ENCODE results near the gene EML5.

Gene EML5

DNA sequence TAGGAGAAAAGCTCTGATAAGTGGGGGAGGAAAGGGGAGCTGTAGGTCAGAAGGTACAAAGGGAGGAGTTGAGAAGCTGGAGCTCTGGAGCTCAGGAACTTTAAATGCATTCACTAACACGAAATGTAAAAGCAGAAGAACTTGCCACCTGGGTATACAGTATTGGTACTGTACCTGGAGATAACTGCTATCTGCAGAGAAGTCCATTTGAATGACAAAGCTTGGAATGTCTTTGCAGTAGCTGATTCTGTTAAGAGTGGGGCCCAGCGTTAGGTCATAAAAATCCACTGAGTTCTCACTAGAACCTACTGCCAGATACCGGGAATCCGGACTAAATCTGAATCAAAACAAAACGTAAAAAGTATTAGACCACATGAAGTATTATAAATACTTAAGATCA lies 174.3 kb downstream of the EML5 start:
- Histone ChIP-seq H3K4me3 (ENCODE audit: low read length) (no peak overlapping the region), H3K9me3 (ENCODE audit: low read length) (no peaks in the 10 kb centered on the region), H2AFZ (ENCODE audit: low read depth, low read length) (no peak overlapping the region), H3K36me3 (ENCODE audit: insufficient read depth, low read length) (peaks cover 14% of the 10 kb centered on the region), H3K4me1 (ENCODE audit: insufficient read depth, low read length) (peaks cover 3% of the 10 kb centered on the region), H3K27me3 (ENCODE audit: insufficient read depth, low read length) (no peaks in the 10 kb centered on the region)

DNA sequence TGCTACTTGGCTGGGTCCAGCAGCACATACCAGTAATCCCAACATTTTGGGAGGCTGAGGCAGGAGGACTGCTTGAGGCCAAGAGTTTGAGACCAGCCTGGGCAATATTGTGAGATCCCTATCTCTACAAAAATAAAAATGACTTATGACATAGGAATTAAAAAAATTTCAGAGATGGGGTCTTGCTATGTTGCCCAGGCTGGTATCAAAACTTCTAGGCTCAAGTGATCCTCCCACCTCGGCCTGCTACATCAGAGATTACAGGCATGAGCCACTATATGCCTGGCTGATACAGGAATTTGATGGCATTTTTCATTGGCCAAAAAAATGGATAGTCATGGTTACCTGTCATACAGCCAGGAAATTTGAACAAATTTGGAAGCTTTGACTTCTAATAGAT lies 175.3 kb downstream of the EML5 start:
- no peaks in the 10 kb centered on the region for H3K9me3 ChIP-seq (ENCODE audit: low read length)
- H2AFZ ChIP-seq (ENCODE audit: low read depth, low read length) = no peak overlapping the region
- peaks cover 22% of the 10 kb centered on the region for H3K36me3 ChIP-seq (ENCODE audit: insufficient read depth, low read length)
- H3K4me3 ChIP-seq (ENCODE audit: low read length) = no peak overlapping the region
- H3K4me1 ChIP-seq (ENCODE audit: insufficient read depth, low read length) = peaks cover 3% of the 10 kb centered on the region
- no peaks in the 10 kb centered on the region for H3K27me3 ChIP-seq (ENCODE audit: insufficient read depth, low read length)

DNA sequence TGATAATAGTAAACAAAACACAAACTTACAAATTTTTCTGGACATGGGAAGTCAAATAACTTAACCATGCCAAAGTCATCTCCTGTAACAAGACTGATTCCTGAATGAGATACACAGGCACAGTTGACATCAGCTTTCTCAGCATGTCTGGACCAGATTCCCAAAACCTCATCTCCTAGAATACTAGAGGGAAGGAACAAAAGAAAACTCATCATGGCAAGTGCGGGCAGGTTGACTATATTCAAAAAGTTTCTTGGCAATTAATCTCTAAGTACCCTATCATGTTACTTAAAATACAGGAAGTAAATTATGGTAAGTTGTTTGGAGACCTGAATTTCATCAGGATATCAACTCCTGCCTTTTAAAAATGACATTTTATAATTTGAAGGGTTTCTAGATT lies 176.1 kb downstream of the EML5 start:
- H2AFZ ChIP-seq (ENCODE audit: low read depth, low read length) = no peak overlapping the region
- no peaks in the 10 kb centered on the region for H3K9me3 ChIP-seq (ENCODE audit: low read length)
- H3K36me3 ChIP-seq (ENCODE audit: insufficient read depth, low read length) = peaks cover 29% of the 10 kb centered on the region
- H3K4me1 ChIP-seq (ENCODE audit: insufficient read depth, low read length) = peaks cover 3% of the 10 kb centered on the region
- no peak overlapping the region for H3K4me3 ChIP-seq (ENCODE audit: low read length)
- no peaks in the 10 kb centered on the region for H3K27me3 ChIP-seq (ENCODE audit: insufficient read depth, low read length)

DNA sequence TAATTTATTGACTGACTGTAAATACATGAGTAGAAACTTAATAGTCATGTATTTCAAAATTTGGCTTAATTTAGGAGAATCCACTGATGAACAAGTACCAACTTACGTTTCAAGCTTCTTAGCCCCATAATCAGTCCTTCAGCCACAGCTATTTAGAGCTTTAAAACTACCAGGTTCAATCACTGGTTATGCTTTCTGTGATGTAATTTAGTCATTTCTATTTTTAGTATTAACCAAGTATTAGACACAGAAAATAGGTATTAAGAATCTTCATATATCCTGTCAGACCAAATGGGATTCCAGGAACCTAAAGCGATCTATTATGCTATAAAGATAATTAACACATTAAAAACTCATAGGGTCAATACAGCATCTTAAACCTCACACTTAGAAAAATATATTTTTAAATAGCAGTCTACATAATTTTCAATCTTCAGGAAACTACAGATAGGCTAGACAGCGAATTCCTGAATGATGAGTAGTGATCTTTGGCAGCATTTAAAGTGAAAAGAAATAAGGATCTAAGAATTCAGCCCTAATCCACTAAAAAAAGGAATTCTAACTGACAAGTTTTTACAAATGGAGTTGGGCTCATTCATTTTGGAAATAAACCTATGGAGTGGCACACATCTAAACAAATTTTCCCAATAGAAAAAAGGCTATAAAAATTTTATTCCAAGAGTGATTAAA lies 178.4 kb downstream of the EML5 start:
- Histone ChIP-seq H2AFZ (ENCODE audit: low read depth, low read length) (no peak overlapping the region), H3K36me3 (ENCODE audit: insufficient read depth, low read length) (peaks cover 51% of the 10 kb centered on the region), H3K9me3 (ENCODE audit: low read length) (no peaks in the 10 kb centered on the region), H3K4me3 (ENCODE audit: low read length) (no peak overlapping the region), H3K27me3 (ENCODE audit: insufficient read depth, low read length) (no peaks in the 10 kb centered on the region), H3K4me1 (ENCODE audit: insufficient read depth, low read length) (peaks cover 3% of the 10 kb centered on the region)

DNA sequence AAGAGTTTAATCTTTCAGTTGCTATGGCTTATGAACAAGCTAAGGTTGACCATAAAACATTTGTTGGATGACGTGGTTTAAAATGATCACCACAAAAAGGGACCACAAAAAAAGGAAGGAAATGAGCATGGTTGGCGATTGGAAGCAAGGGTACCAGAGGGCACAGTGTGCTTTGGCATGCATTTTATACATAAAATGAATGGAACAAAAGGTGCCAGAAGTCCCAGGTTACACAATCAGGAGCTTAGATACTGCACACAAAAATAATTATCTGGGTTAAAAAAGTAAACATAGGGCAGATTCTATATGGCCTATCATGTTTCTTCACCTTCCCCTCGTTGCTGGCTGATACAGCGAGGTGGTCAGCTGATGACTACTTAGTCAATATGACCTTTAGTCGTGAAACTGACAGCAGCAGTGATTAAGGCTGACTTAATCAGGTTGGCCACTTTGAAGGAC lies 179.2 kb downstream of the EML5 start:
- Histone ChIP-seq H3K36me3 (ENCODE audit: insufficient read depth, low read length) (peaks cover 57% of the 10 kb centered on the region), H3K4me3 (ENCODE audit: low read length) (no peak overlapping the region), H2AFZ (ENCODE audit: low read depth, low read length) (no peak overlapping the region), H3K9me3 (ENCODE audit: low read length) (no peaks in the 10 kb centered on the region), H3K4me1 (ENCODE audit: insufficient read depth, low read length) (peaks cover 3% of the 10 kb centered on the region), H3K27me3 (ENCODE audit: insufficient read depth, low read length) (no peaks in the 10 kb centered on the region)

DNA sequence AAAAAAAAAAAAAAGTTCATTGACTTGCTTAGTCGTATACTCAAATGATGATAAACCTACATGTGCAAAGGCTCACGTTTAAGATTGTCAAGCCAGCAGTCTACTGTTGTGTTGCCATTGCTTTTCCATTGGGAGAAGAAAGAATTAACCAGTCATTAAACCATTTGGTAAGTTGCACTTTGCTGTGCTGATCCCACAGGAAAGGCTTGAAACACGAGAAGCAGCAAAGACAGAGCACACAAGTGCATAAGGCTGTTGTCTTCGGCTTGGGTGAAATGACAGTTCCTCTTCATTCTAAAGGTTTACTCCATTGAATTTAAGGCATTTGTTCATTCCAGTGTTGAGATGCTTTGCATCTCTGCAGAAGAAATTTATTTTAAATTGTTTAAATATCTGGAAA lies 179.8 kb downstream of the EML5 start:
- H3K4me1 ChIP-seq (ENCODE audit: insufficient read depth, low read length) = no peaks in the 10 kb centered on the region
- peaks cover 63% of the 10 kb centered on the region for H3K36me3 ChIP-seq (ENCODE audit: insufficient read depth, low read length)

DNA sequence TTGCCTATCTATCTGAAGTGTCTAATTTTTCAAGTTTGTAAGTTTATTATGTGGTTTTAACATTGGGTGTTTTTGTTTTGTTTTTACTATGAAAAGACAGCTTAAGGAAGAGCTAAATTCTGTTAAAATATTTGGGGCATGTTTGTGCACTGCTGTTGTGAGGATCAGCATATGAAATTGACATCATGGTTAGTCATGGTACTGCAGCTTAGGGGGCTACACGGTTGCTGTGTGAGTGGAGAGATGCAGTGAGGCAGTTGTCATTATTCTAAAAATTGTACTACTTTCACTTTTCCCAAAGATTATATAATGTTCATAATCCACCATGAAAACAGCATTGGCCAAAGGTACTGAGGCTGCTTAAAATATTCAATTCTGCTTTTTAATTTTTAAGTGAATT lies 180.9 kb downstream of the EML5 start:
- no peak overlapping the region for H2AFZ ChIP-seq (ENCODE audit: low read depth, low read length)
- no peaks in the 10 kb centered on the region for H3K4me1 ChIP-seq (ENCODE audit: insufficient read depth, low read length)
- no peaks in the 10 kb centered on the region for H3K9me3 ChIP-seq (ENCODE audit: low read length)
- no peak overlapping the region for H3K4me3 ChIP-seq (ENCODE audit: low read length)
- no peaks in the 10 kb centered on the region for H3K27me3 ChIP-seq (ENCODE audit: insufficient read depth, low read length)
- H3K36me3 ChIP-seq (ENCODE audit: insufficient read depth, low read length) = peaks cover 74% of the 10 kb centered on the region

More for the DNA sequence above, 179.8 kb downstream of the EML5 start:
- Histone ChIP-seq H3K9me3 (ENCODE audit: low read length) (no peaks in the 10 kb centered on the region), H3K27me3 (ENCODE audit: insufficient read depth, low read length) (no peaks in the 10 kb centered on the region), H3K4me3 (ENCODE audit: low read length) (no peak overlapping the region), H2AFZ (ENCODE audit: low read depth, low read length) (no peak overlapping the region)

DNA sequence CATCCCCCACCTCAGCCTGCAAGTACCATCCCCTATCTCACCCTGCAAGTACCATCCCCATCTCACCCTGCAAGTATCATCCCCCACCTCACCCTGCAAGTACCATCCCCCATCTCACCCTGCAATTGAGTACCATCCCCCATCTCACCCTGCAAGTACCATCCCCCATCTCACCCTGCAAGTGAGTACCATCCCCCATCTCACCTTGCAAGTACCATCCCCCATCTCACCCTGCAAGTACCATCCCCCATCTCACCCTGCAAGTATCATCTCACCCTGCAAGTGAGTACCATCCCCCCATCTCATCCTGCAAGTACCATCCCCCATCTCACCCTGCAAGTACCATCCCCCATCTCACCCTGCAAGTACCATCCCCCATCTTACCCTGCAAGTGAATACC lies 184.9 kb downstream of the EML5 start:
- Histone ChIP-seq H3K36me3 (ENCODE audit: insufficient read depth, low read length) (peaks cover 92% of the 10 kb centered on the region), H2AFZ (ENCODE audit: low read depth, low read length) (no peak overlapping the region), H3K4me1 (ENCODE audit: insufficient read depth, low read length) (no peaks in the 10 kb centered on the region), H3K27me3 (ENCODE audit: insufficient read depth, low read length) (no peaks in the 10 kb centered on the region), H3K4me3 (ENCODE audit: low read length) (no peak overlapping the region), H3K9me3 (ENCODE audit: low read length) (no peaks in the 10 kb centered on the region)

DNA sequence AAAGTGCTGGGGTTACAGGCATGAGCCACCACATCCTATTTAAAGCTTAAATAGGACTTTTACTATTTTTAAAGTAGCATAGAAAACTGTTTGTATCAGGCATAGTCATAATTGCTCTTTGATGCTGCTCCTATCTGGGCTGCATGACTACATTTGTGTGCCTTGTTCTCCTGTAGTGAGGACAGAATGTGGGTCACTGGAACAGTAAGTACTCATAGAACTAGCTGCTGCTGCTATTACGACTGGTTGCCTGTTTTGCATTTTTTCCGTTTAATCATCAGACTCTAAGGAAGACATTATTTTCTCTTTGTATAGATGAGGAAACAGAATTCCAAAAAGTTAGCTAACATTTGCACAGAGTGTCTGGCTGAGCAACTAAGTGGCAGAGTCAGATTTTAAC lies 187.2 kb downstream of the EML5 start:
- no peak overlapping the region for H3K4me3 ChIP-seq (ENCODE audit: low read length)
- H3K36me3 ChIP-seq (ENCODE audit: insufficient read depth, low read length) = peaks cover 93% of the 10 kb centered on the region

DNA sequence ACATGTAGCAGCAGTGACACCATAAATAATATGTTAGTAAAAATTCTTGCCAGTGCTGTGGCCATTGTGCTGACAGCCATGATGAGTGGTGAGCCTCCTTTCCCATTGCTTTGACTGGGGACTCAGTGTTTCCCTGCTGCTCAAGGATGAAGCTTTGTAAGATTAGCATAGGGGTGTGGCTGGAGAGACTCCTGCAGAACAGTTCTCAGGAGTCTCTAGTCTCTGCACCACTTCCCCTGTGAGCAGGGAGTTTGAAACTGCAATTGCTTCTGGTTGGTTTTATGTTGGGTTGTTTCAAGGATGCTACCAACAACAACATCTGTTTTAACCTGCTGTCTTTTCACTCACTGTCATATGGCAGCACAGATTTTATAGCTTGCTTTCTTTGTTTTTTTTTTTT lies 188.5 kb downstream of the EML5 start:
- H3K36me3 ChIP-seq (ENCODE audit: insufficient read depth, low read length) = peaks cover 94% of the 10 kb centered on the region
- H3K9me3 ChIP-seq (ENCODE audit: low read length) = no peaks in the 10 kb centered on the region
- H3K4me1 ChIP-seq (ENCODE audit: insufficient read depth, low read length) = no peaks in the 10 kb centered on the region
- no peaks in the 10 kb centered on the region for H3K27me3 ChIP-seq (ENCODE audit: insufficient read depth, low read length)
- no peak overlapping the region for H3K4me3 ChIP-seq (ENCODE audit: low read length)
- H2AFZ ChIP-seq (ENCODE audit: low read depth, low read length) = no peak overlapping the region

More for the DNA sequence above, 187.2 kb downstream of the EML5 start:
- Histone ChIP-seq H2AFZ (ENCODE audit: low read depth, low read length) (no peak overlapping the region), H3K27me3 (ENCODE audit: insufficient read depth, low read length) (no peaks in the 10 kb centered on the region), H3K4me1 (ENCODE audit: insufficient read depth, low read length) (no peaks in the 10 kb centered on the region), H3K9me3 (ENCODE audit: low read length) (no peaks in the 10 kb centered on the region)

DNA sequence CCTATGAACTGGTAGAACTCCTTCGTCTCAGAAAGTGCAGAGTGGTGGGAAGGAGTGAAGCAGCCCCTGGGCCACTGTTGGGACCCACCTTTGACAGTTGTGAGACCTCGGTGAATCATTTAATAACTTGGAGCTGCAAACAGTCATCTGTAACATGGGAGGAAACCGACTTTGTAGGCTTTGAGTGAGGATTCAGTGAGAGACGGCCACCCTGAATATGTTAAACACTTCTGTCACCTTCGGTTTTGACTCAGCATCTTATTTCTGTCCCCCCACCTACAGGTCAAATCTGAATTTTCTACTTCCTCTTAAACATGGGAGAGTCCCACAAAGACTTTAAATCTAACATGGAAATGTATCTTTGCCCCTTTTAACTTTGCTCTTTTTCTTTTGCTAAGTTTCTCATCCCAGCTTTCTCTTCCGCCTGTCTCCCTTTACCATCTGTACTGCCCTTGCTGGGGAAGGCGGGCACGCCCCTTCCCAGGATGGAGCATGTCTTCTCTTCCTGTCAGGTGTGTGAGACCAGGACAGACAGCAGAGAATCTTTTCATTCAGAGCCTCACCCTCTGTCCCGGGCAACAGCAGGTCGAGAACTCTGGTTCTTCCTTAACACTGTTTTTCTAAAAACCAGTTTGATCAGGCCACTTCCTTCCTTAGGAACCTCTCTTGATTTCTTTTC lies 192.9 kb downstream of the EML5 start:
- Histone ChIP-seq H3K27me3 (ENCODE audit: insufficient read depth, low read length) (no peaks in the 10 kb centered on the region), H2AFZ (ENCODE audit: low read depth, low read length) (no peak overlapping the region), H3K9me3 (ENCODE audit: low read length) (no peaks in the 10 kb centered on the region), H3K36me3 (ENCODE audit: insufficient read depth, low read length) (peaks cover 95% of the 10 kb centered on the region), H3K4me3 (ENCODE audit: low read length) (no peak overlapping the region), H3K4me1 (ENCODE audit: insufficient read depth, low read length) (no peaks in the 10 kb centered on the region)

DNA sequence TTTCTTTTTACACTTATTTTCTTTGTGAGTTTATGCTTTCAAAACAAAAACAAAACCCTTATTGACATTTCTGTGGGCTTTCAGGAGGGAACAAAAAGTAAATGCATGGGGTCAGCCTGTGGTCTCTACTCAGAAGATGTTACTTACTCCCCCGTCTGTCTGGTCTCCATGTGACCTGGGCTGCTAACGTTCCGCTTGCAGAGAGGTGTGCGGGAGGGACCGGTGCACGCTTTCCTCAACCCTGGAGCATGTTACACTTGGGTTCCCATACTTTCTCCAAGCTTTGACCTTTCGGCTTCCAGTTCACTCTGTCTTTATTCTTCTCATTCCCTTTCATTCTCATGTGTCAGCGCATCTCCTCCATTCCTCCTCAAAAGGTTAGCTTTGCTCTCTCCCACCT lies 193.4 kb downstream of the EML5 start:
- peaks cover 97% of the 10 kb centered on the region for H3K36me3 ChIP-seq (ENCODE audit: insufficient read depth, low read length)

DNA sequence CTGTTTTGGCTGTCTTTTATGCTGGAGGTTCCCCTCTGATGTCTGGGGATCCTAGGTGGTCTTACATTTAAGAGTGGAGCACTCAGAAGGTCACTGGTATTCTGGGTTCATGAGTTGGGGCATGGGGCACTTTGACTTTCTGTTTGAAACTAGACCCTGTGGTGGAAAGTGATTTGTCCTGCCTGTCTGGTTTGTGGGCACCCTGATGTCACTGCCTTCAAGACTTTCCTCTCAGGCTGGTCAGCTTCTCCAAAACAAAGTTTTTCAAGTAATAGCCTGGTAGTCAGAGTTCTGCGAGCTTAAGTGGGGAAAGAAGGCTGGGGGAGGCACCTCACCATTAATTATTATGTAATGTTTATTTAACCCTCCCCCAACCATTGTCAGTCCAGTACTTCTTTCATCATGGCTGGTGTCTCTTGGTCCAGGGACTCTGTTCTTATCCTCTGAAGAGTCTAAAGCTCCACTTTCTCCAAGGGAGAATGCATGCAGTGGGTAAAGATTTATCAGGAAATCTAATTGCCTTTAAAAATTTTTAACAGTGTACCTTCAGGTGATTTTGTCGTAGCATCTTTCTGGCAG lies 194.6 kb downstream of the EML5 start:
- Histone ChIP-seq H3K4me3 (ENCODE audit: low read length) (no peak overlapping the region), H3K27me3 (ENCODE audit: insufficient read depth, low read length) (no peaks in the 10 kb centered on the region), H3K36me3 (ENCODE audit: insufficient read depth, low read length) (peaks cover 95% of the 10 kb centered on the region), H3K4me1 (ENCODE audit: insufficient read depth, low read length) (no peaks in the 10 kb centered on the region), H3K9me3 (ENCODE audit: low read length) (no peaks in the 10 kb centered on the region), H2AFZ (ENCODE audit: low read depth, low read length) (no peak overlapping the region)

More for the DNA sequence above, 193.4 kb downstream of the EML5 start:
- Histone ChIP-seq H2AFZ (ENCODE audit: low read depth, low read length) (no peak overlapping the region), H3K4me3 (ENCODE audit: low read length) (no peak overlapping the region), H3K4me1 (ENCODE audit: insufficient read depth, low read length) (no peaks in the 10 kb centered on the region), H3K27me3 (ENCODE audit: insufficient read depth, low read length) (no peaks in the 10 kb centered on the region), H3K9me3 (ENCODE audit: low read length) (no peaks in the 10 kb centered on the region)
